ENCODE data around the gene GPR158. TPM values are rescaled to one million over a fixed set of nuclear protein-coding genes. Genes with fewer than 3 reads are reported as not detected.

Gene GPR158
- total RNA-seq, 2 experiments from 2014 or later: not detected

DNA sequence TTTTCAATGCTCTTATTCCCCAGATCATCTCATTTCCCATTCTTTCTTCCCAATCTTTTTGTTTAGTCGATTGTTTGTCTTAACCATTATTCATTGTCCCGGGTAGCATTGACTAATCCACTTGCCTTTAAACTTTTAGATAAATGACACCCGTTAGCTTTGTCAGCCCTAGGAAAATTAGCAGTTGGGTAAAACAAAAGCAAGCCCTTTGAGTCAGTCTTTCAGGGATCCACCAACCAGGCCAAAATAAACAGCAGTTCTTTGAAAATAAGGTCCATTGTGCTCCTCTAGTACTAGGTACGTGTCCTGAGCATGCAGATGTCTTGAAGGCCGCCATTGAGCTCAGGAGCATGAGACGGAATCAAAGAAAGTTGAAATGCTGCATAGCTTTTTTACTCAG lies 389.6 kb downstream of the GPR158 start:
- ChIA-PET CTCF (no interaction called here), POLR2A (no interaction called here)
- Mint-ChIP-seq H3K27me3 (no peaks in the 10 kb centered on the region), H3K4me1 (no peaks in the 10 kb centered on the region), H3K36me3 (ENCODE audit: low read depth) (no peaks in the 10 kb centered on the region), H3K27ac (no peak overlapping the region), H3K4me3 (no peak overlapping the region), H3K9me3 (no peaks in the 10 kb centered on the region)
- DNase-seq: no peak

DNA sequence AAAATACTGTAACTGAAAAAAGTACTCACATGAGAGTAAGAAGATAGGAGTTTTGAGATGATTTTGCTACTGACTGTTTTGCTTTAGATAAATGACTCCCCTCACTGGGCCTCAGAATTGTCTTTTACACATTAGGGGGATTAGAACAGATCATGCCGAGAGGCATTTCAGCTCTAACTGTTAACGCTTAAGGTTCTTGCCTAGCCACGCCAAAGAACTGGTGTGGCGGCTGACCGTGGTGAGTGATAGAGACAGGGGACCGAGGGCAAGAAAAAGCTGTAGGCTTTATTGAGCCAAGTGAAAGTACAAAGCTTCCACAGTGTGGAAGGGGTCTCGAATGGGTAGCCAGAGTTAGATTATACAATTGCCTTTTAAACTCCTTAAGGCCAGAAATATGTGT lies 390.8 kb downstream of the GPR158 start:
- no peak for DNase-seq
- Mint-ChIP-seq H3K4me3 (no peak overlapping the region), H3K9me3 (no peaks in the 10 kb centered on the region), H3K4me1 (no peaks in the 10 kb centered on the region), H3K36me3 (ENCODE audit: low read depth) (no peaks in the 10 kb centered on the region), H3K27ac (no peak overlapping the region), H3K27me3 (no peaks in the 10 kb centered on the region)
- POLR2A ChIA-PET: no interaction called here
- CTCF ChIA-PET: interaction anchor here (0.8 kb wide), 1 partner anchor 11 kb away, joined by 4 read pairs; no protein-coding TSS in a partner anchor

DNA sequence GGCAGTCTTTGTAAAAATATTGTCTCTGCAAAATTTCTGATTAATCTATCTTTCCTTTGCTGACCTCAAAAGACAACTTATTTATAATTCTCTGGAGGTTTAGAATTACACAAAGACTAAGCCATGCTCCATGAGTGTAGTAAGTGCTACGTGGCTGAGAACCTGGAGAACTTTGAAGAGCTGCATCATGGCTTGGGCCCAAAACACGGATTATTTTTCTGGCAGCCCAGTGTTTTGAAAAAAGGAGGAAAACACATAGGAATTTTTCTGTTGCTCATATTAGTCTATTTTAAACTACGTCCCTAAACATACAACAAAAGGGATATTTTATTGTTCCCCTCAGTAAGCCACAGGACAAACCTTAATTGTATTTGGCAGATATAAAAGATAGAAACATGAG lies 398.5 kb downstream of the GPR158 start:
- ChIA-PET POLR2A (no interaction called here), CTCF (no interaction called here)
- no peak overlapping the region for H3K4me3 Mint-ChIP-seq
- DNase-seq: no peak
- no peaks in the 10 kb centered on the region for H3K4me1 Mint-ChIP-seq
- H3K27me3 Mint-ChIP-seq: no peaks in the 10 kb centered on the region
- H3K27ac Mint-ChIP-seq: no peak overlapping the region
- H3K36me3 Mint-ChIP-seq (ENCODE audit: low read depth): no peaks in the 10 kb centered on the region
- no peaks in the 10 kb centered on the region for H3K9me3 Mint-ChIP-seq

DNA sequence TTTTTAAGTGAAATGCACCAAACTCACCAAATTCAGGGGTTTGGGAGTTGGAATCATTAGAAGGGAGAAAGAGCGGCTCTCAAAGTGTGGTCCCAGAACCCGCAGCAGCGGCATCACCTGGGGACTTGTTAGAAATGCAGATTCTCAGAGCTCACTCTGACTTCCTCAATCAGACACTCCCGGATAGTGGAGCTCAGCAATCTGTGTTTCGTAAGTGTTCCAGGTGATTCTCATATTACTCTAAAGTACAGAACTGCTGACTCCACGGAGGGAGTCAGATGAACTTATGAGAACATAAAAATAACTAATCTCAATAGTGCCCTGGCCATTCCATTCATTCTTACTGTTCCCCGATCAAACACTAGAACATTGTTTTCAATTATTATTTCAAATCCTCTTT lies 400.5 kb downstream of the GPR158 start:
- POLR2A ChIA-PET: no interaction called here
- CTCF ChIA-PET: no interaction called here

DNA sequence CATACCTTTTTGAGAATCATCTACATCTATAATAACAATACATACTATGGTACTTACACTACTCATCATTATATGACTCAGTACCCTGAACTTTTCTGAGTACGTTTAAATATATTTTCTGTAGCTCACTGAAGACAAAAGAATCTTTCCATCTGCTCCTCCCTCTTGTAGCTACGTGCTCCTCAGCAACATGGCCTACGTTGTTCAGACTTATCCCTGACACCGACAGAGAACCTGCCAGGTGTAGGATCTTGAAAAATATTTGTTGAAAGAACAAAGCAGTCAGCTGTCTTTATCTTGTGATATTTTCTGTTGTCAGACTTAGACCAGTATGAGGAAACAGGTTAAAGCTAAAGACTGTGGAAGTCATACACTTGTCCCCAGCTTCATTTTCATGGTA lies 403.3 kb downstream of the GPR158 start:
- peaks cover 5% of the 10 kb centered on the region for H3K9me3 Mint-ChIP-seq
- no peaks in the 10 kb centered on the region for H3K4me1 Mint-ChIP-seq
- no peak for DNase-seq
- H3K36me3 Mint-ChIP-seq (ENCODE audit: low read depth): no peaks in the 10 kb centered on the region
- no peaks in the 10 kb centered on the region for H3K27me3 Mint-ChIP-seq
- no peak overlapping the region for H3K27ac Mint-ChIP-seq
- ChIA-PET POLR2A (no interaction called here), CTCF (no interaction called here)
- H3K4me3 Mint-ChIP-seq: no peak overlapping the region

More for the DNA sequence above, 400.5 kb downstream of the GPR158 start:
- Mint-ChIP-seq H3K27ac (no peak overlapping the region), H3K4me3 (no peak overlapping the region), H3K9me3 (no peaks in the 10 kb centered on the region), H3K4me1 (no peaks in the 10 kb centered on the region), H3K36me3 (ENCODE audit: low read depth) (no peaks in the 10 kb centered on the region), H3K27me3 (no peaks in the 10 kb centered on the region)
- DNase-seq: no peak

DNA sequence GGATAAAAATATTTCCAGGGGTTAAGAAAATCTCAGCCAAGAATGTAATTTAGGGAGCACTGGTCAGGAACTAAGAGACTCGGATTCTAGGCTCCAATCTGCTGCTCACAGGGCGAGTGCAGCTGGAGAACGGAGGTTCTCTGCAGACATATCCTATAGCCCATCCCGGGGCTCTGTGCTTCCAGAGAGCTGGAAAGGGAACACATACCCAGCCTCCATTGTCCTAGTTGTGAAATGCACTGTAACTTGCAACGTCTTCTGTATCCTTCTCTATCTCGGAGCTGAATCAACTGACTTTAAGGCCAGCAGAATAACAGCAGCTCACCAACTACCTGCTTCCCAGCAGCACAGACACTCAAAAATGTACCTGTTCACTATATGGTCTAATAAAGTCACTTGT lies 408.2 kb downstream of the GPR158 start:
- DNase-seq: no peak
- POLR2A ChIA-PET: no interaction called here

DNA sequence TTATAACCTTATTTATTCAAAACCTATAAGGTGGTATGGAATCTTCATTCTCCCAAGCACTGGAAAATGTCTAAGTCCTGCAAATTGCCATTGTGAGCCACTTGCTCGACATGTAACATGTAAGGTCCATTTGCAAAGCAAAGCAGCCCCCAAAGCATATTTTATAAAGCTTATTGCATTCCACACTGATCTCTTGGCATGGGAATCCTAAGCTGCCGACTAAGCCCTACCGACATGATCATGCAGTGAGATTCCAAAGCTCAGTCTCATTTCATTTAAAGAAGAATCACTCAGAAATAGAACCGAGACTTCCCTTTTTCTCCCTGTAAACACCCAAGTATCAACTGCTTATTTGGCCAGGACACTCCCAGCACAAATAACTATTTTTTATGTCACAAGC lies 425.9 kb downstream of the GPR158 start:
- no peaks in the 10 kb centered on the region for H3K4me1 Mint-ChIP-seq
- no peak overlapping the region for H3K4me3 Mint-ChIP-seq
- no peaks in the 10 kb centered on the region for H3K27me3 Mint-ChIP-seq
- H3K27ac Mint-ChIP-seq: no peak overlapping the region
- POLR2A ChIA-PET: no interaction called here
- no peaks in the 10 kb centered on the region for H3K9me3 Mint-ChIP-seq
- CTCF ChIA-PET: no interaction called here
- H3K36me3 Mint-ChIP-seq (ENCODE audit: low read depth): no peaks in the 10 kb centered on the region
- DNase-seq: no peak

More for the DNA sequence above, 408.2 kb downstream of the GPR158 start:
- Mint-ChIP-seq H3K27ac (no peak overlapping the region), H3K9me3 (peaks cover 16% of the 10 kb centered on the region), H3K4me3 (no peak overlapping the region), H3K4me1 (no peaks in the 10 kb centered on the region), H3K36me3 (ENCODE audit: low read depth) (no peaks in the 10 kb centered on the region), H3K27me3 (no peaks in the 10 kb centered on the region)
- CTCF ChIA-PET: no interaction called here

DNA sequence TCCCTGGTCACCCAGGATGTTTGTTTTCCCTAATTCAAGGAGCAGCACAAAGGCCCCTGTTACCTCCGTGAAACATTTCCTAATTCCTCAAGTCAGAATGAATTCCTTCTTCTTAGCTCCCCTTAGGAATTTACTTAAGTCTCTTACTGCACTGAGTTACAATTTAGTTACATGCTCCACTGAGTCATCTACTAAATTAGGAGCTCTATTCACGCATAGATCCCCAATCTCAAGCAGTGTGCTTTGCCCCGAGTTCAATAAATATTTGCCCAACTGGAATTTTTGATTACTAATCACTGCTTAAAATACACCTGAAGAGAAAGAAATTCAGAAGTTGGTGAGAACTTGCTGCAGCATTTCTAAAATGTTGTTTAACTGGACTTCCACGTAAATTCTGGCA lies 429.8 kb downstream of the GPR158 start:
- H3K36me3 Mint-ChIP-seq (ENCODE audit: low read depth): no peaks in the 10 kb centered on the region
- H3K4me3 Mint-ChIP-seq: no peak overlapping the region
- H3K27me3 Mint-ChIP-seq: no peaks in the 10 kb centered on the region
- H3K4me1 Mint-ChIP-seq: no peaks in the 10 kb centered on the region
- ChIA-PET POLR2A (no interaction called here), CTCF (no interaction called here)
- no peak overlapping the region for H3K27ac Mint-ChIP-seq
- DNase-seq: no peak
- H3K9me3 Mint-ChIP-seq: no peaks in the 10 kb centered on the region

DNA sequence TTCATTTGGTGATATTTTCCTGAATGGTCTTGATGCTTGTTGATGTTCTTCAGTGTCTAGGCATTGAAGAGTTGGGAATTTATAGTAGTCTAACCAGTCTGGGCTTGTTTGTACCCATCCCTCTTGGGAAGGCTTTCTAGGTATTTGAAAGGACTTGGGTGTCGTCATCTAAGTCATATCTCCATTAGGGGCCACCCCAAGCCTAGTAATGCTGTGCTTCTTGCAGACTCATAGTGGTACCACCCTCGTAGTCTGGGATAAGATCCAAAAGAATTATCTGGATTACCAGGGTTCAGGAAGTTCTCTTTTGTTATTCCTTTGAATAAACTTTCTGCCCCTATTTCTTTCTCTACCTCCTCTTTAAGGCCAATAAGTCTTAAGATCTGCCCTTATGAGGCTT lies 439.9 kb downstream of the GPR158 start:
- no peaks in the 10 kb centered on the region for H3K9me3 Mint-ChIP-seq
- H3K27ac Mint-ChIP-seq: no peak overlapping the region
- ChIA-PET CTCF (no interaction called here), POLR2A (no interaction called here)
- H3K4me3 Mint-ChIP-seq: no peak overlapping the region
- no peak for DNase-seq
- H3K27me3 Mint-ChIP-seq: no peaks in the 10 kb centered on the region
- H3K36me3 Mint-ChIP-seq (ENCODE audit: low read depth): no peaks in the 10 kb centered on the region
- no peaks in the 10 kb centered on the region for H3K4me1 Mint-ChIP-seq

DNA sequence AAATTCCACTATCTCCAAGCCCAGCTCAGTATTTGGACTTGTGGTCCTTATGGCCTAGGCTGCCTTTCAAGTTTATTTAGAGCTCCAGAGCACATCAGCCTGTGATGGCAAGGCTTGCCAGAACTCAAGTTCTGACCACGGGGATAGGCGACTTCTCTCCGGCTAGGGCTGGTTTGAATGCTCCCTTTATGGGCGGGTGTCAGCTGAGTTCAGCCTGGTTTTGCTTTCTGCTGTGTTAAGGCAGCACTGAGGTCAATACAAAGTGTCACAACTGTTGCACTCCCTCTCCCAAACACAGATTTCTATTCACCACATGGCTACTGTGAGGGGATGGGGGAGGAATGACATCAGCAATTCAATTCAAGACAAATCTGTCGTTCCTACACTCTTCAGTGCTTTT lies 441.1 kb downstream of the GPR158 start:
- no peaks in the 10 kb centered on the region for H3K9me3 Mint-ChIP-seq
- no peak overlapping the region for H3K4me3 Mint-ChIP-seq
- no peaks in the 10 kb centered on the region for H3K27me3 Mint-ChIP-seq
- ChIA-PET POLR2A (no interaction called here), CTCF (no interaction called here)
- no peak overlapping the region for H3K27ac Mint-ChIP-seq
- no peaks in the 10 kb centered on the region for H3K36me3 Mint-ChIP-seq (ENCODE audit: low read depth)
- H3K4me1 Mint-ChIP-seq: no peaks in the 10 kb centered on the region
- no peak for DNase-seq

DNA sequence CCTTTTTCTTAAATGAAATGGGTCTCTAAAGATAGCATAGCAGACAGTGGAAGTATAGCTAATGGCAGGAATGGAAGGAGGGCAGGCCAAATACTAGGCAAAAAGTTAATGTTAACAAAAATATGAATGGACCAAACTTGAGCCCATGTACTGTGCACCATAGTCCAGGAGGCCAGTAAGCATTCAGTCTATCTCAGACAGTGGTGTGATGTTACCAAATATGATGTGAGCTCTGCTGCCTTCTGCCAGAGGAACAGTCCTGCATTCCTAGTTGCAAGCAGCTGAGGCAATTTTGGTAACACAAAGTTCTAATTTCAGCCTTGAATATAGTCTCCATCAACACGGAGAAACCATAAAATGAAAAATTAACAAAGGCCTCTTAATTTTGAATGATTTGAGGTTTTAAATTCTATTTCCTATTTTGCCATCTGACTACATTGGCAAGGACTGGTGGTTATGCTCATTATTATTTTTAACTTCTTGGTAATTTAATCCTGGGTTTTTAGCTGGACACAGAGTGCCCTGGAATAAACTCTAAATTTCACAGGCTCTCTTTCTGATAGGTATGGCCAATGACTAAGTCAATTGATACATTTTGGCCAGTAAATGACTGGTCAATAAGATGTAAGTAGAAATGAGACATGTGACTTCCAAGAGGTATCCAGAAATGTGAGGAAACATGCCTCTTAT lies 442.2 kb downstream of the GPR158 start:
- CTCF ChIA-PET: no interaction called here
- Mint-ChIP-seq H3K36me3 (ENCODE audit: low read depth) (no peaks in the 10 kb centered on the region), H3K27me3 (no peaks in the 10 kb centered on the region), H3K4me1 (no peaks in the 10 kb centered on the region), H3K27ac (no peak overlapping the region), H3K4me3 (no peak overlapping the region), H3K9me3 (no peaks in the 10 kb centered on the region)
- DNase-seq: no peak
- POLR2A ChIA-PET: no interaction called here

DNA sequence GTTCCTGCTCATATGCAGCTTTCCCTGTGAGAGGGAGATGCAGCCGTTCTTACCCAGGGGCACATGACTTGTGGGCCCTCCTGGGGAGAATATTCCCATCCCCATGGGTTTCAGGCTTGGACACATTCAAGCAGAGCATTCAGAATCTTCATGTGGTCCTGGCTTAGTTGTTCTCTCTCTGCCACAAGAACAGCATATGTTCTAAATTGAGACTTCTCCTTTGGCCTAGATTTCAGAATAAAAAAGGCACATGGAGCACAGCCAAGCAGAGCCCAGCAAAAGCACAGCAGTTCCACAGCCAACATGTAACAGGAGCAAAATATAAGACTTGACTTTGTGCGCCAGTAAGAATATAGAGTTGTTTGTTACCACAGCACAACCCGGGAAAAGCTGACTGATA lies 452.8 kb downstream of the GPR158 start:
- H3K27ac Mint-ChIP-seq: no peak overlapping the region
- H3K4me1 Mint-ChIP-seq: no peaks in the 10 kb centered on the region
- CTCF ChIA-PET: interaction anchor here (0.9 kb wide), 1 partner anchor 157 kb away, joined by 3 read pairs; no protein-coding TSS in a partner anchor
- no peaks in the 10 kb centered on the region for H3K27me3 Mint-ChIP-seq
- POLR2A ChIA-PET: no interaction called here
- H3K4me3 Mint-ChIP-seq: no peak overlapping the region
- no peaks in the 10 kb centered on the region for H3K9me3 Mint-ChIP-seq
- no peaks in the 10 kb centered on the region for H3K36me3 Mint-ChIP-seq (ENCODE audit: low read depth)
- DNase-seq: no peak

DNA sequence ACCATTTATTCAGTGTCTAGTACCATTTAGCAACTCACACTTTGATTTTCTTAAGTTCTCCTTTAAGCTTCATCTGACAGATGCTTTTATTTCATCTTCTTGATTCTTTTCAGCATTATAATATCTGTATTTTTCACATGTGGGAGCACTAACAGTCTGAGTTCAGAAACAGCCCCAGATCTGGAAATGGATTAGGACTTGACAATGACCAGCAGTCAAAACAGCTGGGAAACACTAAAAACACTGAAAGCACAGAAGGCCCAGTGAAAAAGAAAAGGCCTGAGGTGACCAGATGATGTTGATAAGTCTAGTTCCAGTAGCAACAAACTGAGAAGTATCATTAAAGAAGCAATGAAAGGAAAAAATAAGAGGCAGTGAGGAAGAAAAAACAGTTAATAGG lies 454.5 kb downstream of the GPR158 start:
- ChIA-PET CTCF (no interaction called here), POLR2A (no interaction called here)
- H3K27ac Mint-ChIP-seq: no peak overlapping the region
- H3K4me3 Mint-ChIP-seq: no peak overlapping the region
- H3K27me3 Mint-ChIP-seq: no peaks in the 10 kb centered on the region
- no peak for DNase-seq
- no peaks in the 10 kb centered on the region for H3K4me1 Mint-ChIP-seq
- H3K36me3 Mint-ChIP-seq (ENCODE audit: low read depth): no peaks in the 10 kb centered on the region
- no peaks in the 10 kb centered on the region for H3K9me3 Mint-ChIP-seq

DNA sequence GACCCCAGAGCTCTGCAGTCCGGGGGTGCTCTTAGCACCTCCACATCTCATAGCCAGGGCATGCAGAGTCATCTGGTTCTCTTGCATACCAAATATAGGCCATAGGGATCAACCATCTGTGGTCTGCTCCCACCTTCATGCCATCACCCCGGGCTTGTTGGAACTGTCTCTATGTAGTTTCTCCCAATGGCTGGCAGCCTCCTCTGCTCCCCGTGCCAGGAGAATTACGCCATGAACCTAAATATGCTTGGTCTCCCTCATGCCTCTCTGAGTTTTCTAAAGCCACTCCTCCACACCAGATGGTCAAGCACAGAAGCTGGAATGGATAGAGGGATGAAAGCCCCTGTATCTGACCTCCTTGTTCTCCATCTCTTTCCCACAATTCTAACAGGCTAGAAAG lies 456.7 kb downstream of the GPR158 start:
- Mint-ChIP-seq H3K4me3 (no peak overlapping the region), H3K9me3 (no peaks in the 10 kb centered on the region), H3K27ac (no peak overlapping the region), H3K27me3 (no peaks in the 10 kb centered on the region), H3K36me3 (ENCODE audit: low read depth) (no peaks in the 10 kb centered on the region), H3K4me1 (no peaks in the 10 kb centered on the region)
- CTCF ChIA-PET: no interaction called here
- POLR2A ChIA-PET: no interaction called here
- DNase-seq: no peak

All from activated CD4-positive, alpha-beta T cell treated with anti-CD3 and anti-CD28 coated beads, Interleukin-2, amount 10 ng/mL, durations not matched to agents 7 days and 5 days (primary cell).